Coronary artery (tissue), 2 donors: ENCODE measurements around the gene TAGLN2.

Experiments
- DNase-seq: peaks from one replicate; pipeline ENCODE4 v3.0.0-alpha.2; 2017; ENCODE audit warnings: low spot score
- H3K27ac ChIP-seq, 2 donors: fragments of 200-600 bp; sonication (generic); one replicate each; pipeline ENCODE4 v1.5.1; 2016 to 2019
- H3K4me3 ChIP-seq: fragments of 200-600 bp; sonication (generic); 2 replicates; pipeline ENCODE4 v1.5.1; 2016; ENCODE audit warnings: mild to moderate bottlenecking, moderate library complexity
- TF ChIP-seq, protein P1 (sequence below): fragments of 200-600 bp; sonication (generic); IDR thresholded peaks from one replicate; pipeline ENCODE4 v1.5.1; 2019; ENCODE audit warnings: antibody characterized with exemption

The TAGLN2 gene

DNA sequence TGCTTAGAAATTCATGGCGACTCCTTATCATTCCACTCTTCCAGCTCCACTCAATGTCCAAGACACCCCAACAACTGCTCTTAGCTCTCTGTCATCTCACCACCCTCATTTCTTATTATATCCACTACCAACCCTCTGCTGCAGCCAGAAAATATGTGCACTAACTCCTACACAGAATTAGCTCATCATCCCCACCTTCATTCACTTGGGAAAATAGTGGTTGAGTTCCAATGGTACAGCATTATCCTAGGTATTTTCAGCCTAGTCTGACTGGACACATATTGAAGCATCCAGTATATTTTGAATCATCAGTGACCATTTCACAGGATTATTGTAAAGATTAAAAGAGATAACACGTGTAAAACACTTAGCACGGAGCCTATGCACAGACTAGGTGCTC, 46.2 kb downstream of the TAGLN2 start:
- no peak overlapping the region for H3K4me3 ChIP-seq
- DNase-seq = no peak
- H3K27ac ChIP-seq = no peak overlapping the region
- TF ChIP-seq, protein P1, sequence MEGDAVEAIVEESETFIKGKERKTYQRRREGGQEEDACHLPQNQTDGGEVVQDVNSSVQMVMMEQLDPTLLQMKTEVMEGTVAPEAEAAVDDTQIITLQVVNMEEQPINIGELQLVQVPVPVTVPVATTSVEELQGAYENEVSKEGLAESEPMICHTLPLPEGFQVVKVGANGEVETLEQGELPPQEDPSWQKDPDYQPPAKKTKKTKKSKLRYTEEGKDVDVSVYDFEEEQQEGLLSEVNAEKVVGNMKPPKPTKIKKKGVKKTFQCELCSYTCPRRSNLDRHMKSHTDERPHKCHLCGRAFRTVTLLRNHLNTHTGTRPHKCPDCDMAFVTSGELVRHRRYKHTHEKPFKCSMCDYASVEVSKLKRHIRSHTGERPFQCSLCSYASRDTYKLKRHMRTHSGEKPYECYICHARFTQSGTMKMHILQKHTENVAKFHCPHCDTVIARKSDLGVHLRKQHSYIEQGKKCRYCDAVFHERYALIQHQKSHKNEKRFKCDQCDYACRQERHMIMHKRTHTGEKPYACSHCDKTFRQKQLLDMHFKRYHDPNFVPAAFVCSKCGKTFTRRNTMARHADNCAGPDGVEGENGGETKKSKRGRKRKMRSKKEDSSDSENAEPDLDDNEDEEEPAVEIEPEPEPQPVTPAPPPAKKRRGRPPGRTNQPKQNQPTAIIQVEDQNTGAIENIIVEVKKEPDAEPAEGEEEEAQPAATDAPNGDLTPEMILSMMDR = no peak

DNA sequence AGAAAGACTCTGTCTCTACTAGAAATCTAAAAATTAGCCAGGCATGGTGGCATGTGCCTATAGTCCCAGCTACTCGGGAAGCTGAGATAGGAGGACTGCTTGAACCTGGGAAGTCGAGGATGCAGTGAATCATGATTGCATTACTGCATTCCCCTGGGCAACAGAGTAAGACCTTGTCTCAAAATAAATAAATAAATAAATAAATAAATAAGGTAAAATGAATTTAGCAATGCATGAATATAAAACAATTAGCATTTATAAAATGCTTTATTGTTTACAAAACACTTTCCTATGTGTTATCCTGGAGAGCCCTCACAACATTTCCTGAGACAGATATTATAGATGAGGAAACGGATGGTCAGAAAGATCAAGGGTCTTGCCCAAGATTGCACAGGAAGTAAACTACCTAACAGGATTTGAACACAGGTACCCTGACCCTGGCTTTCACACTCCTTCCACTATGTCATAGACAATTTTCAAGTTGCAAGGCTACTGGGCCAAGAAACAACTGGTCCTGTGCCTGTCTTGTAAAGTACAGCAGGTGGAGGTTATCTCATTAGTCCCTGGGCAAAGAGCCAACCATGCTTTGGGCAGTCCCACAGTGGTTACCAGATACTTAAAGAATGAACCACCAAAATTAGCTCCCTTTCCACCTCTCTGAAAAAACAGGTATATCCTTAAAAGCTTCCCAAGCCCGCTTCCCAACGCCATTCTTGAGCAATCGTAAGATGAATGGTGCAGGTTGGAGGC, 47.4 kb downstream of the TAGLN2 start:
- Histone ChIP-seq H3K27ac (no peak overlapping the region), H3K4me3 (no peak overlapping the region)
- TF ChIP-seq, protein P1 = no peak
- DNase-seq = no peak

DNA sequence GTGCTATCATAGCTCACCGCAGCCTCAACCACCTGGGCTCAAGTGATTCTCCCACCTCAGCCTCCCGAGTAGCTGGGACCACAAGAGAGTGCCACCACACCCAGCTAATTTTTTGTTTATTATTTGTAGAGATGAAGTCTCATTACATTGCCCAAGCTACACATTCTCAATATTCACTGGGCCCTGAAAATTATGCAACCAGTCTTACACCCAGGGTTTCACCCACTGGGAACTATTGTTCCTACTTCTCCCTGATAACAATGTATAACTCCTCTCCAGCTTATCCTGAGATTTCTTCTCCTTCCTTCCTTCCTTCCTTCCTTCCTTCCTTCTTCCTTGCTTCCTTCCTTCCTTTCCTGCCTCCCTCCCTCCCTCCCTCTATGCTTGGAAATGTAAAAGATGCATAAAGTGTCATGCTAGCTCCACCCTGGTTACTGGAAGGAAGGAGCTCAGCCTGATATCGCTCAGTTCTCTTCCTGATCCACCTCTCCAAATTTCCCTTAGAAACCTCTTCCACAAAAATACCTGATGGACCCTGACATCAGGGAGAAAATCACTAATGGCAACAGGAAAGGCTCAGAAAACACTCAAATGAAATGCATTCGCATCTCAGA, 51.7 kb downstream of the TAGLN2 start:
- DNase-seq = no peak
- TF ChIP-seq, protein P1 = no peak
- no peak overlapping the region for H3K4me3 ChIP-seq
- no peak overlapping the region for H3K27ac ChIP-seq

DNA sequence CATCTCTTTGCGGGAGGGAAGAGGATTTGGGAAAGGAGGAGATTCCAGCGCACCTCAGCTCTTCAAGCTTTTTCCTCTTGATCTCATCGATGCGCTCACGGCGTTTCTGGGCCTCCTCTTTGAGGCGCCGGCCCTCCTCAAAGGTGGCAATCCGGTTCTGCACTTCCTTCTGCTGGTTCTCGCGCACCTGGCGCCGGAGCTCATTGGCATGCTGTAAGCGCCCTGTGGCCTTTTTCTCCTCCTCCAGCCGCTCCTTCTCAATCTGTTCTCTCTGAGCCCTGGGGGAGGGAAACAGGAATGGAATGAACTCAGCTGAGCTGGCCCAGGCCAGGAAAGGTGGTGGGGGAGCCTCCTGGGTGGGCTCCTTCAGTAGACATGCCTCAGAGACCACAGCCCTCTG, 52.4 kb downstream of the TAGLN2 start:
- no peak overlapping the region for H3K27ac ChIP-seq
- TF ChIP-seq, protein P1 = no peak
- no peak for DNase-seq
- no peak overlapping the region for H3K4me3 ChIP-seq

DNA sequence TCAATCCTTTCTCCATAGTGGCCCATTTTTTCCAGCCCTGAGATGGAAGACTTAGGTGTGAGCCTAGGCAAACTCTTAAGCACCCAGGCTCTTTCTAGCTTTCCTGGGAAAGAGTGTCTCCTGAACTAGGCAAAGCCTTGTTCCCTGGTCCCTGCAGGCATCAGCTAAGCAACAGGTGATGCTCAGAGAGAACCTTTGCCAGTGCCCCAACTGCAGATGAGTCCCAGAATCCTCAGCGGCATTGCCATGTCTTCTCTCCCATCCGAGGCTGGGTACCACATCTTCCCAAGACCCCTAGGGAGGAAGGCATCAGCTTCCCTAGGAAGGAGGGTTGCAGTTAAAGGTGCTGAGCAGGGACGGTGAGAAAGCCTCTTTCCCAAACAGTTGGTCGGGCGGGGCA, 54.6 kb downstream of the TAGLN2 start:
- DNase-seq = no peak
- TF ChIP-seq, protein P1 = no peak
- Histone ChIP-seq H3K4me3 (no peak overlapping the region), H3K27ac (no peak overlapping the region)

- no peak overlapping the region for H3K4me3 ChIP-seq
- TF ChIP-seq, protein P1 = no peak
- no peak for DNase-seq
- no peak overlapping the region for H3K27ac ChIP-seq
Measured at GRCh38 chr1:159869607-159870006, 55.7 kb downstream of the TAGLN2 start.

GRCh38 chr1:159869173-159869572, 56.1 kb downstream of the TAGLN2 start:
- no peak overlapping the region for H3K4me3 ChIP-seq
- H3K27ac ChIP-seq = no peak overlapping the region
- DNase-seq = no peak
- TF ChIP-seq, protein P1 = no peak
